ENCODE data around the gene CTIF. TPM values are rescaled to one million over a fixed set of nuclear protein-coding genes. Genes with fewer than 3 reads are reported as not detected.
A peak's percentile ranks its signal among the peaks of the same experiment; 100 is the strongest.

The CTIF gene
- total RNA-seq, 1 donor from 2014 or later, result 54.8 TPM

GRCh38 chr18:48893061-48893607, 354.3 kb downstream of the CTIF start:
- no peak for TF ChIP-seq CTCF (IDR thresholded peaks at IDR 0.05)
- Histone ChIP-seq H3K9me3 (no peaks in the 10 kb centered on the region), H3K27ac (no peak overlapping the region), H3K4me3 (no peak overlapping the region), H3K4me1 (peaks cover 42% of the 10 kb centered on the region), H3K27me3 (ENCODE audit: low read depth) (no peaks in the 10 kb centered on the region), H3K36me3 (no peaks in the 10 kb centered on the region)
- no peak for DNase-seq
- intact Hi-C loops (cut with DNase I), result no loop called here
- ATAC-seq, result no peak

GRCh38 chr18:48893608-48894600, 355.1 kb downstream of the CTIF start:
- no peaks in the 10 kb centered on the region for H3K27me3 ChIP-seq (ENCODE audit: low read depth)
- DNase-seq (no peak), ATAC-seq (peak in 1 of 2 donors; percentile 64)
- TF ChIP-seq CTCF (IDR thresholded peaks at IDR 0.05), result no peak
- no peak overlapping the region for H3K27ac ChIP-seq
- H3K4me3 ChIP-seq, result no peak overlapping the region
- peaks cover 43% of the 10 kb centered on the region for H3K4me1 ChIP-seq
- H3K9me3 ChIP-seq, result no peaks in the 10 kb centered on the region
- intact Hi-C loops (cut with DNase I), result no loop called here
- H3K36me3 ChIP-seq, result no peaks in the 10 kb centered on the region

GRCh38 chr18:48894799-48895346, 356.0 kb downstream of the CTIF start:
- DNase-seq (no peak), ATAC-seq (no peak)
- no peak for TF ChIP-seq CTCF (IDR thresholded peaks at IDR 0.05)
- Histone ChIP-seq H3K4me1 (peaks cover 36% of the 10 kb centered on the region), H3K27me3 (ENCODE audit: low read depth) (no peaks in the 10 kb centered on the region), H3K9me3 (no peaks in the 10 kb centered on the region), H3K27ac (no peak overlapping the region), H3K36me3 (no peaks in the 10 kb centered on the region), H3K4me3 (no peak overlapping the region)
- intact Hi-C loops (cut with DNase I), result no loop called here

- Histone ChIP-seq H3K4me1 (peaks cover 37% of the 10 kb centered on the region), H3K9me3 (no peaks in the 10 kb centered on the region), H3K27ac (peak overlapping the region; percentile 36), H3K27me3 (ENCODE audit: low read depth) (no peaks in the 10 kb centered on the region), H3K4me3 (no peak overlapping the region), H3K36me3 (no peaks in the 10 kb centered on the region)
- TF ChIP-seq CTCF (IDR thresholded peaks at IDR 0.05), result no peak
- ATAC-seq (no peak), DNase-seq (no peak)
- intact Hi-C loops (cut with DNase I), result no loop called here
These were observed 357.6 kb downstream of the CTIF start for GRCh38 chr18:48896326-48896874.

GRCh38 chr18:48896875-48897511, 358.2 kb downstream of the CTIF start:
- Histone ChIP-seq H3K36me3 (no peaks in the 10 kb centered on the region), H3K4me1 (peaks cover 43% of the 10 kb centered on the region), H3K27me3 (ENCODE audit: low read depth) (no peaks in the 10 kb centered on the region), H3K9me3 (no peaks in the 10 kb centered on the region), H3K4me3 (no peak overlapping the region), H3K27ac (peak overlapping the region; percentile 64)
- DNase-seq (peak; percentile 90), ATAC-seq (peak; percentile 80 to 93)
- intact Hi-C loops (cut with DNase I), result no loop called here
- no peak for TF ChIP-seq CTCF (IDR thresholded peaks at IDR 0.05)
